Hematopoietic multipotent progenitor cell treated with erythropoietin and hydrocortisone succinate and interleukin-3 and kit ligand, for 17 days (in vitro differentiated cells): ENCODE data around the gene PPP1R12C.

Experiments used
- DNase-seq: peaks from one replicate; pipeline ENCODE4 v3.0.0-alpha.2; 2015; ENCODE audit warnings: low spot score

The PPP1R12C gene

DNA sequence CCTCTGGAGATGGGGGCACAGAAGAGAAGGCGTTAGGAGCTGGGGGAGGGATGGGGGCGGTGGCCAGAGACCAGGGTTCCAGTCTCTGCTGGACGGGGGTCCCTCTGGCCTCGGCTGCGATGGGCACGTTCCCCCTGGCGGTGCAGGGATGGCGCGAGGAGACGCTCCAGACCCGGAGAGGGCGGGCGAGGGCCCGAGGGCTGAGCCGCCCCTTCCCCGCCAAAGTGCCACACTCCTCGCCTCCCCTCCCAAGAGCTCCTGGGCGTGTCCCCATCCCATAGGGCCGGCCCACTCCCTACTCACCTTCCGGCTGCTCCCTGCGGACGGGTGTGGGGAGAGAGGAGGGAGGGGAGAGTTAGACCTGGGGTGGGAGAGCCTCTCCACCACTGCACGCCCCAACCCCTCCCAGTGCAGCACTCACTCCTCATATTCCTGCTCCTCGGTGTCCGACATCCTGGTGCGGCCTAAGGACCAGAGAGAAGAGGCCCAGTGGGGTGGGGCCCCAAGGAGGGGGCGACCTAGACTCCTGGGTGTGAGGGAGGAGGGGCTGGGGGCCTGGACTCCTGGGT is 29.4 kb upstream of the PPP1R12C start:
- no peak for DNase-seq

GRCh38 chr19:55146078-55146704 is 28.8 kb upstream of the PPP1R12C start:
- no peak for DNase-seq

- no peak for DNase-seq
Measured at GRCh38 chr19:55145232-55145631, 27.8 kb upstream of the PPP1R12C start.

DNA sequence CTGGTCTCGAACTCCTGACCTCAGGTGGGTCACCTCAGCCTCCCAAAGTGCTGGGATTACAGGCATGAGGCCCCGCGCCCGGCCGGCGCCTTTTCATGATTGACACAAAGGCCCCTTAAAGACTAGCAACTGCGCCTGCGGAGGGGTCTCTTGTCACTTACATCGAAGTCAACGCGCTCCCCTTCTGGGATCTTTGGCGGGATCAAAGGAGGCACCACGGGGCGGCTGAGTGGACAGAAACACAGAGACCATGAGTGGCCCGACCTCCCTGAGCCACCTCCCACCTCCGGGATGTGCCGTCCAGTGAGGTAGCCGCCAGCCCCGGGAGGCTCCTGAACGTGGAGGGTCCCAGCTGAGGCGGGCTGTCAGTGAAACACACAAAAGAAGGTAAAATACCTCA is 24.3 kb upstream of the PPP1R12C start:
- DNase-seq = no peak

DNA sequence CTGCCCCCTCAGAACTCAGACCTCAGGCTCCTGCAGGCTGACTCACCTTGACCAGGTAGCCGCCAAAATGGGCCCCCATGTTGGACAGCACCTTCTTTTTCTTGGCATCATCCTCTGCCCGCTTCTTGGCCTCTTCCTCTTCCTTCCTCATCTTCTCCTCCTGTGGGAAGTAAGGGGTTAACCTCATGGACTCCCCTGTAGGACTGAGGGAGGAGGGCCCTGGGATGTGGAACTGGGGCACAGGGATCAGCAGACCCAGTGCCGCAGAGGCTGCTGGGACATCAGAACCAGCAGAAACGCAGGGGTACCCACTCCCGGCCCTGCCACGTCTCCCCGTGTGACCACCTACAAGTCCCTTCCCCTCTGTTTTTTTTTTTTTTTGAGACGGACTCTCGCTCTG is 20.5 kb upstream of the PPP1R12C start:
- no peak for DNase-seq

- DNase-seq = no peak
Measured at GRCh38 chr19:55136399-55137102, 19.1 kb upstream of the PPP1R12C start.

- DNase-seq = no peak
Measured at GRCh38 chr19:55134736-55135135, 17.3 kb upstream of the PPP1R12C start.

DNA sequence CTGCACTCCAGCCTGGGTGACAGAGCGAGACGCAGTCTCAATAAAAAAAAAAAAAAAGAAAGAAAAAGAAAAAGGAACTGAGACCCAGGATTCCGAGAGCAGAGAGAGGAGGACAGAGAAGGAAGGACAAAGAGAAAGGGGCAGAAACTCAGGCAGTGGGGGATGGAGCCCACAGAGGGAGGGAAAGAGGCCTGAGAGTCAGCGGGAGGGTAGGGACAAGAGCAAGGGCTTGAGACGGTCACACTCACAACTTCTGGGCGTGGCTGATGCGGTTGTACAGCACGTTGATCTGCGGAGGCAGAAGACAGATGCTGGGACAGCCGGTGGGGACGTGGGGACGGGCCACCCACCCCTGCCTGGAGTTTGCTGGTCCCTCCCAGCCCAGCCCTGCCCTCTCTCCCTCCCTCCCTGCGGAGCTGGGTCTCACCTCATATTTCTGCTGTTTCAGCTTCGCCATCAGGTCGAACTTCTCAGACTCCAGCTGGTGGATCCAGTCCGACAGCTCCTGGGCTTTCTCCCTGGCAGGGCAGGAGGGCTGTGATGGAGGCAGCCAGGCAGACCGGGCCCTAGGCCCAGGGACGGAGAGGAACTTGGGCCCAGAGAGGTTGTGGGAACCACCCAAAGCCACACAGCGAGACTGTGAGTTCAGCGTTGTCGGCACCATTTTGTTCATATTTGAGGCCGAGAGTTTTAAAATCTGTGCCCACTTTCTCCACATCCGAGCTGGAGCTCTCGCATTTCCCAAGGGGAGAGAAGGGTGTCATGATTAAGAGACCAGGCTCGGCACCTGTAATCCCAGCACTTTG is 16.4 kb upstream of the PPP1R12C start:
- DNase-seq = no peak

DNA sequence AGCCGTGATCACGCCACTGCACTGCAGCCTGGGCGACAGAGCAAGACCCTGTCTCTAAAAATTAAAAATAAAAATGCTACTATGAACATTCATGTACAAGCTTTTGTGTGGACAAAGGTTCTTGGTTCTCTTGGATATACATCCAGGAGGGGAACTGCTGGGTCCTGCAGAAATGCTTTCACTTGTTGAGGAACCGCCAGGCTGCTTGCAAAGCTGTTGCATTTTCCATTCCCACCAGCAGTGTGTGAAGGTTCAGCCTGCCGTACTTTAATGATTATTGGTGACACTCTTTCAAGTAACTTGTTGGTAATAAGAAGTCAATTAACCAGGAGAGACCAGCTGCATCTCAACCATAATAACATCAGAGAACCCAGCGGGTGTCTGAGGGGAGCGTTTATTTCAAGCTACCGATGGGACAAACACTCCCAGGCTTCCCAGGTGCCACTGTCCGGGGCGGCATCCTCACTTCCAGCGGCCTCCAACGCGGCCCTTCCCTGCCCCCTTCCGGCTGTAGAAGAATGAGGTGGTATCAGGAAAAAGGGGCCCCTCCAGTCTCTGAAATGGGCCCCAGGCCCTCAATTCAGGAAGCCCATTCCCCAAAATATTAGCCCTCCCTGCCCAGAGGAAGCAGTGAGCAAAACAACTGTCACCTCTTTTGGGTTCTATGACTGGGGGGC is 15.2 kb upstream of the PPP1R12C start:
- DNase-seq = no peak

DNA sequence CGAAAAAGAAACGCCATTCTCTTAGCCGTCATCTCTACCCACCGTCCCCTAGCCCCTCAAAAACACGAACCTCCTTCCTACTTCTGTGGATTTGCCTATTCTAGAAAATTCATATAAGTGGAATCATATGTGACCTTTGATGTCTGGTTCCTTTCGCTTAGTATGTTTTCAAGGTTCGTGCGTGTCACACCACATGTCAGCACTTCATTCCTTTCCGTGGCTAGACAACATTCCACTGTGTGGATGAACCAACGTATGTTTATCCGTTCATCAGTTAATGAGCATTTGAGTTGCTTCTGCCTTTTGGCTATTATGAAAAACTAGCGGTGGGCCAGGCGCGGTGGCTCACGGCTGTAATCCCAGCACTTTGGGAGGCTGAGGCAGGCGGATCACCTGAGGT is 14.0 kb upstream of the PPP1R12C start:
- no peak for DNase-seq

DNA sequence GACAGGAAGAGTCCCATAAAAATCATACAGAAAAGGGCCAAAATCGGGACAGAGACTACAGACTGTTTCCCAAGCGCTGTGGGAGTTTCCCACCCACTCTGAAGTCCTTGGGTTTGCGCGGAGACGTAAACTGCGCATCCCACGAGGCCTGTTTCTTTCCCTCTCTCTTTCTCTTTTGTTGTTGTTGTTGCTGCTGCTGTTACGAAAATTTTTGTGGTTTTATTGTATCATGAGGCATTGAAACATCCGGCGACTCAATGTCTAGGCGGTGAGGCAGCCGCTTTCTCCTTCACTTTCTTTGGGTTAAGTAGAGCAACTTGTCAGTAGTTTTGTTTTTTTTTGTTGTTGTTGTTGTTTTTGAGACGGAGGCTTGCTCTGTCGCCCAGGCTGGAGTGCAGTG is 1.6 kb upstream of the PPP1R12C start:
- DNase-seq = no peak

DNA sequence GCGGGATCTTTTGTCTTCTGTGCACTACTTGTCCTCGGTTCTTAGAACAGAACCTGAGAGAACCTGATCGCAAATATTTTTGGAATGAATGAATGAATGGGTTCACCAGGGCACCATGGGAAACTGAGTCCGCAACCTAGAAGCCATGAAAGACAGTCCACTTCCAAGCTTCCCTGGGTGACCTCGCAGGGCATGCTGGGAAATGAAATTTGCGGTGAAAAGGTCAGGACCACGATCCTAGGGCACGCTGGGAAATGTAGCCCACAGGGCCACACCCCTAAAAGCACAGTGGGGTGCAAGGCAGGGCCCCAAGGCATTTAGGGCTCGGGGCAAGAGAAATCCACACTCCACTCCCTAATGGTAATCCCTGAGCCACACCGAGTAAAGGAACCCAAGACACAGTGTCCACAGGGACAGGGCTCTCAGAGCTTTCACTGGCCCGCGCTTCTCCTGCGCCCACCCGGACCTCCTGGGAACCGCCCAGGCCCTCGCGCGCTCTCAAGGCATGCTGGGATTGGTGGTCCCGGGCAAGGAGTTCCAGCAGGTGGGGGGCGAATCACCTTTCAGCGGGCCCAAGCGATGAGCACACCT is 1.1 kb upstream of the PPP1R12C start:
- peak; percentile 19 for DNase-seq

GRCh38 chr19:55117663-55118391 is 390 bp upstream of the PPP1R12C start:
- peak; percentile 98 for DNase-seq

DNA sequence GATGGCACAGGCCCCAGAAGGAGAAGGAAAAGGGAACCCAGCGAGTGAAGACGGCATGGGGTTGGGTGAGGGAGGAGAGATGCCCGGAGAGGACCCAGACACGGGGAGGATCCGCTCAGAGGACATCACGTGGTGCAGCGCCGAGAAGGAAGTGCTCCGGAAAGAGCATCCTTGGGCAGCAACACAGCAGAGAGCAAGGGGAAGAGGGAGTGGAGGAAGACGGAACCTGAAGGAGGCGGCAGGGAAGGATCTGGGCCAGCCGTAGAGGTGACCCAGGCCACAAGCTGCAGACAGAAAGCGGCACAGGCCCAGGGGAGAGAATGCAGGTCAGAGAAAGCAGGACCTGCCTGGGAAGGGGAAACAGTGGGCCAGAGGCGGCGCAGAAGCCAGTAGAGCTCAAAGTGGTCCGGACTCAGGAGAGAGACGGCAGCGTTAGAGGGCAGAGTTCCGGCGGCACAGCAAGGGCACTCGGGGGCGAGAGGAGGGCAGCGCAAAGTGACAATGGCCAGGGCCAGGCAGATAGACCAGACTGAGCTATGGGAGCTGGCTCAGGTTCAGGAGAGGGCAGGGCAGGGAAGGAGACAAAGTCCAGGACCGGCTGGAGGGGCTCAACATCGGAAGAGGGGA is 1.1 kb downstream of the PPP1R12C start:
- DNase-seq = peak; percentile 26

GRCh38 chr19:55115446-55116065 is 1.9 kb downstream of the PPP1R12C start:
- DNase-seq = no peak

DNA sequence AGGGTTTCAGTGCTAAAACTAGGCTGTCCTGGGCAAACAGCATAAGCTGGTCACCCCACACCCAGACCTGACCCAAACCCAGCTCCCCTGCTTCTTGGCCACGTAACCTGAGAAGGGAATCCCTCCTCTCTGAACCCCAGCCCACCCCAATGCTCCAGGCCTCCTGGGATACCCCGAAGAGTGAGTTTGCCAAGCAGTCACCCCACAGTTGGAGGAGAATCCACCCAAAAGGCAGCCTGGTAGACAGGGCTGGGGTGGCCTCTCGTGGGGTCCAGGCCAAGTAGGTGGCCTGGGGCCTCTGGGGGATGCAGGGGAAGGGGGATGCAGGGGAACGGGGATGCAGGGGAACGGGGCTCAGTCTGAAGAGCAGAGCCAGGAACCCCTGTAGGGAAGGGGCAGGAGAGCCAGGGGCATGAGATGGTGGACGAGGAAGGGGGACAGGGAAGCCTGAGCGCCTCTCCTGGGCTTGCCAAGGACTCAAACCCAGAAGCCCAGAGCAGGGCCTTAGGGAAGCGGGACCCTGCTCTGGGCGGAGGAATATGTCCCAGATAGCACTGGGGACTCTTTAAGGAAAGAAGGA is 2.8 kb downstream of the PPP1R12C start:
- DNase-seq = no peak

DNA sequence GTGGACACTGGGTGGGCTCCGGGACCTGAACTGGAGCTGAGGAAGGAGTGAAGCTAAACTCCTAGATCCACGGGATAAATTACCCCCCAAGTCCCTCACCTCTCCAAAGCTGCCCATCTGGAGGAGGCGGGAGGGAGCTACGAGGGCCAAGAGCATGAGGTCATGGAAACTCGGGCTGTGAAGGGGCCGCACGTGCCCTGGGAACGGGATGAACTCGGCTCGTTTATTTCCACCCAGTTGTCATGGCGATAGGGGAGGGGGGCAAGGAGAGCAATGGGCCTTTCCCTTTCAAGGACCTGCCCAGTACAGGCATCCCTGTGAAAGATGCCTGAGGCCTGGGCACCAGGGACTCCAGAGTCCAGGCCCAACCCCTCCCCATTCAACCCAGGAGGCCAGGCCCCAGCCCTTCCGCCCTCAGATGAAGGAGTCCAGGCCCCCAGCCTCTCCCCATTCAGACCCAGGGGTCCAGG is 3.8 kb downstream of the PPP1R12C start:
- DNase-seq = no peak

DNA sequence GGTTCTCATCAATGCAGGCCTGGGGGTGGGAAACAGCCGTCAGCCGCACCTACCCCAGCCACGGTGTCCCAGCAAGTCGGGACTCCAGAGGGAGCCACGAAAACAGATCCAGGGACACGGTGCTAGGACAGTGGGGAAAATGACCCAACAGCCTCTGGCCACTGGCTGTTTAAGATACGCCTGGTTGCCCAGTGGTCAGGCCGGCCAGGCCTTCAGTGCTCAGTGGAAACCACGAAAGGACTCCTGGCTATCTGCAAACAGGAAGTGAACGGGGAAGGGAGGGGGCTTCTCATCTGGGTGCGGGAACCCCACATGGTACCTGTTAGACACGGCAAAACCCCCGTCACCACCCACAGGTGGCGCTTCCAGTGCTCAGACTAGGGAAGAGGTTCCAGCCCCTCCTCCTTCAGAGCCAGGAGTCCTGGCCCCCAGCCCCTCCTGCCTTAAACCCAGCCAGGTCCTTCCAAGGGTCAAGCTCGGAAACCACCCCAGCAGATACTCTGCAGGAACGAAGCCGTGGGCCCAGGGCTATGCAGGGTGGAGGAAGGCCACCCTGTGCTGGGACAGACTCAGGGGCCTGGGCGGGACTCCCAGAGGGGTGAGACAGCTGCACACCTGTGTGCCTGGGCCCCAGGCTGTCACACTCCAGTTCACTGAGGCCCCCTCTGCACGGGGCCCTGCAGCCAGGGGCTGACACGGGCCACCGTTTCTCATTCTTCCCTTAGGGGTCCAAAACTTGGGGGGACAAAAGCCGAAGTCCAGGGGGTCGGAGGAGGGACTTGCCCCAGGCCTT is 4.5 kb downstream of the PPP1R12C start:
- no peak for DNase-seq

- no peak for DNase-seq
Measured at GRCh38 chr19:55112246-55112776, 5.1 kb downstream of the PPP1R12C start.
